GM18519 (cell line): ENCODE results near the gene PRPH.

Experiments used
- ATAC-seq: cut with Tn5 transposase; IDR thresholded peaks from one replicate; pipeline ENCODE4 v1.9.1; 2021; ENCODE audit warnings: mild to moderate bottlenecking, moderate library complexity; ENCODE audit not compliant: unreplicated experiment, low FRiP score

PRPH gene

DNA sequence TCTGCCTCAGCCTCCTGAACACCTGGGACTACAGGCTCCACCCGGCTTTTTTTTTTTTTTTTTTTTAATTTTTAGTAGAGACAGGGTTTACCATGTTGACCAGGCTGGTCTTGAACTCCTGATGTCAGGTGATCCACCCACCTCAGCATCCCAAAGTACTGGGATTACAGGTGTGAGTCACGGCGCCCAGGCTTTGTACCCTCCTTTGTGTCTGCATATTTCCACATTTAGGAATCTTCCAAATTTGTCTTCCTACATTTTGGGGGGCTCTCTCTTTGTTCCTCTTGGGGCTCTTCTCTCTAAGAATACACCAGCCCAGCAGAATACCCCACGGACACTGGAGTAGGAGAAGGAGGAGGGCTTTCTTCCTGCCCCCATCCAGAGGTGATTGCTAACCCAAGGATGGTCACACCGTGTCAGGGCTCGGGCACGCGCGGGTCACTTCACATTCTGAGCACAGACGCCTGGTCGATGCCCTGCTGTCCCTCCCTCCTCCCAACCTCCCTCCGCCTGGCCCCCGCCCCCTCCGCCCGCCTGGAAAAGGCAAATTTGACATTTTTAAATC is 49.6 kb downstream of the PRPH start:
- no peak for ATAC-seq

DNA sequence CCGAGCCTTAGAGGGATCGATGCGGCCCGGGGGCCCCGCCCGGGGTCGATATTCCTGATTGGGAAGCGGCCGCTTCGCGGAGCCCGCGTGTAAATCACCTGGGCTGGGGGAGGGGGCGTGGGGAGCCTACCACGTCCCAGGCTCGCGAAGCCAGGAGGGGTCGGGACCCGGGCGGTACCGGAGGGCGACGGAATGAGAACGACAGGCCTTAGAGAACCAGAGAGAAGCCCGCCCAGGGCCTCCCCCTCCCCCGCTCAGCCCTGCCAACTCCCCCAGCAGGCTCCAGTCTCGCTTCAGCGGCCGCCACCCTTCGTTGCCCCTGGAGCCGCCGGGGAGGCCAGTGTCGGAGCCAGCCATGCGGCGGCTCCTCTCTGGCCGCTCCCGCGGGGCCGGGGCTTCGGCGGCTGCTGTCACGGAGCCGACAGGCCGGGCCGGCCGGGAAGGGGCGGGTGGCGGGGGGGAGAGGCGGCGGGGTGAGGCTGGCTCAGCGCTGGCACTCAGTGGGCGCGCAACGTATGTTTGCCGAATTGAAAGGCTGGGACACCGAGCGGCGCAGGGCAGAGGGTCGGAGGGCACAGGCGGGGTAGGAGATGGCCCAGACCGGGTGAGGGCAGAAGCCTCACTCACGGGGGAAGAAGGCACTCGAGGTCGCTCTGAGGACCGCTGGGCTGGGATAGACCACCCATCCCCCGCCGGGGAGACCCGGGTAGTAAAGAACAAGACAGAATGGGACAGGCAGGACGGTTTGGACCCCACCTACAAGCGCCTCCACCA is 50.3 kb downstream of the PRPH start:
- ATAC-seq, result no peak

DNA sequence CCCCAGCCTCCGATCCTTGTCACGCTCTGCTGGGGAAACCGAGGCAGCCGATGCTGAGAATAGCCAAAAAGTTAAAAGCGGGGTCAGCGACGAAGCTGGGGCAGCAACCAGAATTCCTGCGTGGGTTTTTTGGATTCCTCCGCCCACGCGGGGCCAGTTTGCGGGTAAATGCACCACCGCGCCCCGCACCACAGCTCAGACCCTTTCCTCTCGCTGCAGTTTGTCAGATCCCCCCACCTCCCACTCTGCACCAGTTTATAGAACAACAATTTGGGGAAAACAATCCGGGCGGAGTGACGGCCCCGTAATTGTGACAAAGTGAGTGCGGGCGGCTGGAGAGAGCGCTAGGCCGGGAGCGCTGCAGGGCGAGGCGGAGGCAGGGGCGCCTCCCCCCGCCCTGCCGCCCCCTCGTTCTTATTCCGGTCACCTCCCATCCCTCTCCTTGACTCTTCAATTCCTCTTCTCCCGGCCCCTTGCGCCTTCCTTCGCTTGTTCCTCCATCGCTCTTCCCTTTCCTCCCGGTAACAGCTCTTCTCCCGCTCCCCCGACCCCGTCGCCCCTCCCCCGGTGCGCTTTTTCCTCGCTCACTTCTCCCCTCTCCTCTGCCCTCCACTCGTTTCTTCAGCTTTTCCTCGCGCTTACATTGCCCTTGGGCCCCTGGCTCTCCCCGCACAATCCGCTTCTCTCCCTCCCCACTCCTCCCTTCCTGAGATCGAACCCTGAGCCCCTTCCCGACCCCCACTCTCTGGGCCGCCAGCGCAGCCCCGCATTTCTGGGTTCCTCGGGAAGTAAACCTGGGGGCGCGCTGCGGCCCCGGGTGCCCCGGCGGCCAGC is 51.1 kb downstream of the PRPH start:
- no peak for ATAC-seq

DNA sequence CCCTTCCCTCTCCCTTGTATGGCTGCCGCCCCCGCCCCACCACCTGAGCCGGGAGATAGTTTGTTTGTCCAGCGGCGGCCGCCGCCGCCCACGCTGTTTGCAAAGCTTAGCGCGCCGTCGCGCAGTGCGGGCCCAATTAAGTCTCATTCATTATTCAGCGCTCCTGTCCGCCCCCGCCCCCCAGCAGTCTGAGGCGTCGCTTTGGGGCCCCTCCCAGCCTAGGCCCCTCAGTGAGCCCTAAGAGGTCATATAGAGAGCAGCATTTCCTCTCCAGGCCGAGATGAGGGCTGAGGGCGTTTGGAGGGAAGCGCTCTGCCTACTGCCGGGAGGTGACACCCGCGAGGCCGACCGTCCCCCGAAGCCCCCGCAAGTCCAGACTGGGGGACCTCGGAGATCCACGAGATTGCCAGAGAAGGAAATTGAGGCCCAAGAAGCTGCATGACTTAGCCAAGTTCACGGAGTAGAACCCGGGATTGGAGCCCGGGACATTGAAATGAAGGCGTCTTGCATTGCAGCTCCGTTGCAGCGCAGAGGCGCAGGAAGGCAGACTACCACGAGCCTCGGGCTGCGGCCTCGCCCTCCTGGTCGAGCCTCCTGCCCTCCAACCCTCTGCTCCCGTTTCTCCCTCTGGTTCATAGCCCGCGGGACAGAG is 51.8 kb downstream of the PRPH start, which contains the start of gene DNAJC22:
TSS of gene DNAJC22 (plus strand) at position 230 of the 652 bp plus-strand sequence. CDS start 1,985 bp downstream, outside the sequence.
- no peak for ATAC-seq

DNA sequence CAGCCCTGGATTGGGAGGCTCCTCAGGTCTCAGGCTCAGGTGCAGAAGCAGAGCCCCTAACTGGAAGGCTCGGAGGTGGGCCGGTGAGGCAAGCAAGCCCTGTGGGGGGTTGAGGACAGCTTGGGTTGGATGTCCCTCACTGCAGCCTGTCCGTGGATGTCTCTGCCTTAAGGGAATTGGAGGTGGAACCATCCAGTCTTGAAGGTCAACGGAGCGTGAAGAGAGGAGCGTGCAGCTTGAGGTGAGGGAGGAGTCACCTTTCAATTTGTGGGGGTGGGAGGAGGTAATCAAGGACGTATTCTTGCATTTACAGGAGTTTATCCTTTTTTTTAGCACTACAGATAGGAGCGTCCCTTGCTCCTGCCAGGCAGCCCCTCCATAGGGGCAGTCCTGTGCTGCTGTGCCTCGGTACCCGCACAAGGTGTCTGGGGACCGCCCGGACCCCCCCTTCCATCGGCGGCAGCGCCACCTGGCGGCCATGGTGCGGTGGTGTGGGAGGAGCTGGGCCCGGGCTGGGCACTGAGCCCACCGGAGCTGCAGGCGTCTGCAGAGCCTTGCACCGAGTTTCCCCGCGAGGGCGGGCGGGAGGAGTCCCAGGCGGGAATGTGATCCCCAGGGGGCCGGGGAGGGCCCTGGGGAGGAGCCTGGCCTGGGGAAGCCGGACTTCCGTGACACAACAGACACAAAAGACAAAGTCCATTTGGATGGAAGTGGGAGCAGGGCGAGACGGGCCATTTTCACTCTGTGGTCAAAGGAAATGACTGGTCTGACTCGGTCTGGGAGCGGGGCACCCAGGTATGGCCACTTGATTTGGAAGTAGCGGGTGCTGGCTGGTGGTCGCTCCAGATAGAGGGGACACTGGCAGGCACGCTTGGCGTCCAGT is 52.6 kb downstream of the PRPH start:
- no peak for ATAC-seq
